Endothelial cell (in vitro differentiated cells): ENCODE measurements around the gene CSNK1E. TPM values are rescaled to one million over a fixed set of nuclear protein-coding genes. Genes with fewer than 3 reads are reported as not detected.

Source experiments
- DNase-seq: peaks from one replicate; pipeline ENCODE4 v3.0.0; 2021; ENCODE audit warnings: low spot score
- H3K27ac Mint-ChIP-seq: one replicate; pipeline ENCODE4 v1.8.0; 2021; ENCODE audit warnings: mixed read lengths, inconsistent platforms; ENCODE audit not compliant: unreplicated experiment
- H3K27me3 Mint-ChIP-seq: one replicate; pipeline ENCODE4 v1.8.0; 2021; ENCODE audit warnings: mild to moderate bottlenecking, moderate library complexity, mixed read lengths, inconsistent platforms; ENCODE audit not compliant: unreplicated experiment
- H3K36me3 Mint-ChIP-seq: one replicate; pipeline ENCODE4 v1.8.0; 2021; ENCODE audit warnings: mild to moderate bottlenecking, low read depth, mixed read lengths, inconsistent platforms; ENCODE audit not compliant: unreplicated experiment
- H3K4me1 Mint-ChIP-seq: one replicate; pipeline ENCODE4 v1.8.0; 2021; ENCODE audit warnings: mild to moderate bottlenecking, mixed read lengths, inconsistent platforms; ENCODE audit not compliant: unreplicated experiment
- H3K4me3 Mint-ChIP-seq: one replicate; pipeline ENCODE4 v1.8.0; 2021; ENCODE audit warnings: mild to moderate bottlenecking, mixed read lengths, inconsistent platforms; ENCODE audit not compliant: unreplicated experiment
- H3K9me3 Mint-ChIP-seq: one replicate; pipeline ENCODE4 v1.8.0; 2021; ENCODE audit warnings: mixed read lengths, inconsistent platforms; ENCODE audit not compliant: unreplicated experiment
- CTCF ChIP-seq: fragments of 200-600 bp; sonication (generic); IDR thresholded peaks from one replicate; pipeline ENCODE4 v1.5.0; 2021; ENCODE audit warnings: antibody characterized with exemption; ENCODE audit not compliant: unreplicated experiment
- total RNA-seq: library from RNA; stranded (reverse); fragmentation: NEBNext Ultra II Directional; extraction: Animal tissue kit (Norgen Biotek cat#: 25700); gene quantifications from one replicate; pipeline ENCODE4 v1.2.1, GENCODE V29; 2021; ENCODE audit not compliant: unreplicated experiment

The CSNK1E gene
- total RNA-seq, 1 donor from 2014 or later, result 144 TPM

DNA sequence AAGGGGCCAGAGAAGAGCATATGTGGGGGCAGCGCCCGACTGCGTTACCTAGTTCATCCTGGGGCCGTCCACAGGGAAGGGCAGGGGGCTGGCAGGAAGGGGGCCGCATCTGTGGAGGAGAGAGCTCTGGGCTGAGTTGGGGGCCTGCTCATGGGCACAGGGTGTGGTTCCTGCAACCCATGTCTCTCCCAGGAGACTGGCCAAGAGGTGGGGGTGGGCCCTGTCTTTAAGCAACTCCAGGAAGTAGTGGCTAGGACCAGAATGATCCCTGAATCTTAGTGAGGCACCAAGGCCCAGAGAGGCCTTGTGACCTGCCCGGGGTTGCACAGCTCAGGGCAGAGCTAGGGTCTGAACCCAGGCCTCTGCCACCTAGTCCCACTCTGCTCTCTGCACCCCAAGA is 21.9 kb downstream of the CSNK1E start:
- Mint-ChIP-seq H3K36me3 (peaks cover 32% of the 10 kb centered on the region), H3K27me3 (peaks cover 7% of the 10 kb centered on the region), H3K4me1 (peaks cover 3% of the 10 kb centered on the region), H3K27ac (no peak overlapping the region), H3K9me3 (no peaks in the 10 kb centered on the region), H3K4me3 (no peak overlapping the region)
- TF ChIP-seq CTCF, result no peak
- DNase-seq, result no peak

DNA sequence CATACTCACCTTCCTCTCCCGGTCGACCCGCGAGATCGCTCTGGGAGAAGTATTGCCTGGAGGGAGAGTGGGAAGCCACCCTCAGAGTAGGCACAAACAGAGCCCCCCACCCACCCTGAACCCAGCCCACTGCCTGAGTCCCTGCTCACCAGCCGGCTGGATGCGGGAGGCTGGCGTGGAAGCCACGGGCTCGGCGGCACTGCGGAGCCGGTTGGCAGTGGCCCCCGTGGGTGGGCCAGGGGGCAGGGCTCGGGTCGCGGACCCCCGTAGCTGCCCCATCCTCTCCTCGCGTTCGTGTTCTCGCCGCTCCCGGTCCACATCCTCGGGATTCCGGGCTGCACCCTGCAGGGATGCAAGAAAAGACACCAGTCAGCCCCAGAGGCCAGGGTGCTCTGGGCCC is 23.0 kb downstream of the CSNK1E start:
- DNase-seq, result no peak
- H3K27ac Mint-ChIP-seq, result no peak overlapping the region
- no peaks in the 10 kb centered on the region for H3K9me3 Mint-ChIP-seq
- peaks cover 4% of the 10 kb centered on the region for H3K27me3 Mint-ChIP-seq
- no peak overlapping the region for H3K4me3 Mint-ChIP-seq
- H3K36me3 Mint-ChIP-seq, result peaks cover 24% of the 10 kb centered on the region
- no peak for TF ChIP-seq CTCF
- peaks cover 3% of the 10 kb centered on the region for H3K4me1 Mint-ChIP-seq

GRCh38 chr22:38292694-38293093 is 24.5 kb downstream of the CSNK1E start:
- Mint-ChIP-seq H3K27me3 (peaks cover 4% of the 10 kb centered on the region), H3K4me3 (no peak overlapping the region), H3K9me3 (no peaks in the 10 kb centered on the region), H3K36me3 (peaks cover 16% of the 10 kb centered on the region), H3K4me1 (peaks cover 3% of the 10 kb centered on the region), H3K27ac (no peak overlapping the region)
- no peak for TF ChIP-seq CTCF
- no peak for DNase-seq

GRCh38 chr22:38291201-38291777 is 25.9 kb downstream of the CSNK1E start:
- Mint-ChIP-seq H3K9me3 (no peaks in the 10 kb centered on the region), H3K4me1 (peaks cover 6% of the 10 kb centered on the region), H3K36me3 (peaks cover 9% of the 10 kb centered on the region), H3K4me3 (no peak overlapping the region), H3K27ac (no peak overlapping the region), H3K27me3 (peaks cover 4% of the 10 kb centered on the region)
- TF ChIP-seq CTCF, result no peak
- no peak for DNase-seq

DNA sequence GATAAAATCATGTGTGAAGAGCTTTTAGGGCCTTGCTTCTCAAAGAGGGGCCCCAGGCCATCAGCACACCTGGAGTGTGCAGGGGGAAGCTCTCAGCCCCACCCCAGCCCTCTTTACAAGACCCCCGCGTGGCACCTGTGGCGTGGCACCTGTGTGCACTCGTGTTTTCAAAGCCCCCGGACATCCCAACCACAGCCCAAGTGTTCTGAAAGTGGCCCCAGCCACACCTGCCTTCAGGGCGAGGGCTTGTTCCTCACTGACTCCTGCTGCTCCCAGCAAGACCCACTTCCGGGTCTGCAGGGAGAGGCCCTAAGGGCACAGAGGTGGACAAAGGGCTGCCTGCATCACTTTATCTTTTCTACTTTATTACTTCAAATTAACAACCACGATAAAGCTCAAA is 26.9 kb downstream of the CSNK1E start:
- H3K36me3 Mint-ChIP-seq, result peaks cover 9% of the 10 kb centered on the region
- DNase-seq, result no peak
- H3K9me3 Mint-ChIP-seq, result no peaks in the 10 kb centered on the region
- peaks cover 1% of the 10 kb centered on the region for H3K27me3 Mint-ChIP-seq
- H3K27ac Mint-ChIP-seq, result no peak overlapping the region
- H3K4me1 Mint-ChIP-seq, result peaks cover 6% of the 10 kb centered on the region
- no peak for TF ChIP-seq CTCF
- no peak overlapping the region for H3K4me3 Mint-ChIP-seq
